Endothelial cell (in vitro differentiated cells): Measurements from ENCODE around the gene HKDC1. TPM values are rescaled to one million over a fixed set of nuclear protein-coding genes. Genes with fewer than 3 reads are reported as not detected.

ENCODE experiments used
- DNase-seq: peaks from one replicate; pipeline ENCODE4 v3.0.0; 2021; ENCODE audit warnings: low spot score
- H3K27ac Mint-ChIP-seq: one replicate; pipeline ENCODE4 v1.8.0; 2021; ENCODE audit warnings: mixed read lengths, inconsistent platforms; ENCODE audit not compliant: unreplicated experiment
- H3K27me3 Mint-ChIP-seq: one replicate; pipeline ENCODE4 v1.8.0; 2021; ENCODE audit warnings: mild to moderate bottlenecking, moderate library complexity, mixed read lengths, inconsistent platforms; ENCODE audit not compliant: unreplicated experiment
- H3K36me3 Mint-ChIP-seq: one replicate; pipeline ENCODE4 v1.8.0; 2021; ENCODE audit warnings: mild to moderate bottlenecking, low read depth, mixed read lengths, inconsistent platforms; ENCODE audit not compliant: unreplicated experiment
- H3K4me1 Mint-ChIP-seq: one replicate; pipeline ENCODE4 v1.8.0; 2021; ENCODE audit warnings: mild to moderate bottlenecking, mixed read lengths, inconsistent platforms; ENCODE audit not compliant: unreplicated experiment
- H3K4me3 Mint-ChIP-seq: one replicate; pipeline ENCODE4 v1.8.0; 2021; ENCODE audit warnings: mild to moderate bottlenecking, mixed read lengths, inconsistent platforms; ENCODE audit not compliant: unreplicated experiment
- H3K9me3 Mint-ChIP-seq: one replicate; pipeline ENCODE4 v1.8.0; 2021; ENCODE audit warnings: mixed read lengths, inconsistent platforms; ENCODE audit not compliant: unreplicated experiment
- total RNA-seq: library from RNA; stranded (reverse); fragmentation: NEBNext Ultra II Directional; extraction: Animal tissue kit (Norgen Biotek cat#: 25700); gene quantifications from one replicate; pipeline ENCODE4 v1.2.1, GENCODE V29; 2021; ENCODE audit not compliant: unreplicated experiment
- TF ChIP-seq, protein P1 (sequence below): fragments of 200-600 bp; sonication (generic); IDR thresholded peaks from one replicate; pipeline ENCODE4 v1.5.0; 2021; ENCODE audit warnings: antibody characterized with exemption; ENCODE audit not compliant: unreplicated experiment

HKDC1 gene
- total RNA-seq, 1 donor from 2014 or later = 0.31 TPM

DNA sequence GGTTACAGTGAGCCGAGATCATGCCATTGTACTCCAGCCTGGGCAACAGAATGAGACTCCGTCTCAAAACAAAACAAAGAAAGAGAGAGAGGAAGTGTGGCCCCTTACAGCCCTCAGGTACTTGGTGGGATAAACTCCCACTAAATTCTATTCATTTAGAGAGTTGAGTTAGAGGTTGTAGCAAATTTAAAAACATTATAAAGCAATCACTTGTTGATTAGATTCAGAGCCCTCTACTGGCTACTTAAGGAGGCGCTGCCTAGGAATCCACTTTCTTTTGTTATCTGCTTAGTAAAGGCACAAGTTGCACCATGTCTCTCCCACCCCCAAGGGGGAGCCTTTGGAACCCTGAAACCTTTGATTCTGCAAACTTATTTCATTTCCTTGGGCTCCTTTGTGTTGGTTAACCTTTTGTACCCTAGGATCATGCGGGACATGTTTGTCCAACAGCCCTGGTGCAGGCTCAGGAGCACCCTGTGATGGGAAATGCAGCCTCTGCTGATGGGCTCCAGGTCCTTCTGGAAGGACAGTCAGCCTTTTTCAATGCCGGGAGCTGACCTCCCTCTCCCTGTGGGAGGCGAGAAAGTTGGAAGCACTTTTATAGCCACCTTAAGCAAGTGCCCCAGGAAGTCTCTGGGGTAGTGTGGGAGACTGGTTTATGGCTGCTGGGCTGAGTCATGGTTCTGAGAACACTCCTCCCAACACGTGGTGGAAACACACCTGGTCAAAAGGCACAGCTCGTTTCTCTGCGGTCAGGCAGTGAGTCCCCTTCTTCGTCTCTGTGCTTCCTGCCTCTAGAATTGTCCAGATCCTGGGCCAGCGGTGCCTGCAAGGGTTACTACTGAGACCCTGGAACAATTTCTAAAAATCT is 2.3 kb downstream of the HKDC1 start:
- peak; percentile 31 for DNase-seq
- no peaks in the 10 kb centered on the region for H3K9me3 Mint-ChIP-seq
- H3K27me3 Mint-ChIP-seq = peaks cover 9% of the 10 kb centered on the region
- H3K4me1 Mint-ChIP-seq = peaks cover 20% of the 10 kb centered on the region
- H3K4me3 Mint-ChIP-seq = no peak overlapping the region
- H3K27ac Mint-ChIP-seq = no peak overlapping the region
- H3K36me3 Mint-ChIP-seq = no peaks in the 10 kb centered on the region
- TF ChIP-seq, protein P1, sequence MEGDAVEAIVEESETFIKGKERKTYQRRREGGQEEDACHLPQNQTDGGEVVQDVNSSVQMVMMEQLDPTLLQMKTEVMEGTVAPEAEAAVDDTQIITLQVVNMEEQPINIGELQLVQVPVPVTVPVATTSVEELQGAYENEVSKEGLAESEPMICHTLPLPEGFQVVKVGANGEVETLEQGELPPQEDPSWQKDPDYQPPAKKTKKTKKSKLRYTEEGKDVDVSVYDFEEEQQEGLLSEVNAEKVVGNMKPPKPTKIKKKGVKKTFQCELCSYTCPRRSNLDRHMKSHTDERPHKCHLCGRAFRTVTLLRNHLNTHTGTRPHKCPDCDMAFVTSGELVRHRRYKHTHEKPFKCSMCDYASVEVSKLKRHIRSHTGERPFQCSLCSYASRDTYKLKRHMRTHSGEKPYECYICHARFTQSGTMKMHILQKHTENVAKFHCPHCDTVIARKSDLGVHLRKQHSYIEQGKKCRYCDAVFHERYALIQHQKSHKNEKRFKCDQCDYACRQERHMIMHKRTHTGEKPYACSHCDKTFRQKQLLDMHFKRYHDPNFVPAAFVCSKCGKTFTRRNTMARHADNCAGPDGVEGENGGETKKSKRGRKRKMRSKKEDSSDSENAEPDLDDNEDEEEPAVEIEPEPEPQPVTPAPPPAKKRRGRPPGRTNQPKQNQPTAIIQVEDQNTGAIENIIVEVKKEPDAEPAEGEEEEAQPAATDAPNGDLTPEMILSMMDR = peak; percentile 59

DNA sequence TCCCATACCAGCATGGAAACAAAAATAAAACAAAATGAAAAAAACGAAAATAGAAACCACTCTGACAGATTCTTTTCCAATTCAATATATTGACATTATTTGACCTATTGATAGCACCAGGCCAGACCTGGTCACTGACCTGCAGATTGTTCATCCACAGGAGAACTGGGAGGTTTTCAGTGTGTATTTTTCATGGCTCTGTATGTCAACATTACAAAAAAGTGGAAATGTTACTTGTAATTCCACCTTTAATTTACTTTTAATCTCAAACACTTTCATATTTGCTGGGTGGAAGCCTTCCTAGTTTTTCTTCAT is 2.9 kb downstream of the HKDC1 start:
- DNase-seq = no peak
- Mint-ChIP-seq H3K9me3 (no peaks in the 10 kb centered on the region), H3K36me3 (no peaks in the 10 kb centered on the region), H3K27ac (no peak overlapping the region), H3K4me3 (no peak overlapping the region), H3K27me3 (peaks cover 8% of the 10 kb centered on the region), H3K4me1 (peaks cover 20% of the 10 kb centered on the region)
- TF ChIP-seq, protein P1 = no peak

- DNase-seq = no peak
- Mint-ChIP-seq H3K27me3 (peaks cover 6% of the 10 kb centered on the region), H3K27ac (no peak overlapping the region), H3K9me3 (no peaks in the 10 kb centered on the region), H3K36me3 (no peaks in the 10 kb centered on the region), H3K4me1 (peaks cover 22% of the 10 kb centered on the region), H3K4me3 (no peak overlapping the region)
- TF ChIP-seq, protein P1 = no peak
These were observed 4.9 kb downstream of the HKDC1 start for GRCh38 chr10:69224862-69225657.

GRCh38 chr10:69225681-69226080 is 5.5 kb downstream of the HKDC1 start:
- Mint-ChIP-seq H3K36me3 (no peaks in the 10 kb centered on the region), H3K27ac (no peak overlapping the region)
- DNase-seq = no peak

More at GRCh38 chr10:69225681-69226080, 5.5 kb downstream of the HKDC1 start:
- Mint-ChIP-seq H3K27me3 (peaks cover 6% of the 10 kb centered on the region), H3K4me3 (no peak overlapping the region), H3K4me1 (peaks cover 20% of the 10 kb centered on the region), H3K9me3 (no peaks in the 10 kb centered on the region)
- TF ChIP-seq, protein P1 = no peak
